ENCODE data around the gene SYT17. TPM values are rescaled to one million over a fixed set of nuclear protein-coding genes. Genes with fewer than 3 reads are reported as not detected.

Gene SYT17
- total RNA-seq = 7.7 TPM

- ATAC-seq = peak; percentile 90
- peak; percentile 85 for DNase-seq (ENCODE audit: low spot score)
Observed at GRCh38 chr16:19167710-19168370, at the start of gene SYT17. Gene SYT17, plus strand, starts transcription at chr16:19168240. Its CDS starts 407 bp downstream, at chr16:19168647.

GRCh38 chr16:19118938-19119431, 49.1 kb upstream of the SYT17 start:
- DNase-seq (ENCODE audit: low spot score) (no peak), ATAC-seq (no peak)

GRCh38 chr16:19119564-19119963, 48.5 kb upstream of the SYT17 start:
- ATAC-seq (no peak), DNase-seq (ENCODE audit: low spot score) (no peak)

- ATAC-seq (peak; percentile 89), DNase-seq (ENCODE audit: low spot score) (peak; percentile 93)
Observed at GRCh38 chr16:19123535-19124178, 44.4 kb upstream of the SYT17 start.

- DNase-seq (ENCODE audit: low spot score) = no peak
- no peak for ATAC-seq
Observed at GRCh38 chr16:19126300-19126699, 41.7 kb upstream of the SYT17 start.

- no peak for DNase-seq (ENCODE audit: low spot score)
- ATAC-seq = no peak
Observed at GRCh38 chr16:19127205-19127604, 40.8 kb upstream of the SYT17 start.

GRCh38 chr16:19127674-19128131, 40.3 kb upstream of the SYT17 start:
- ATAC-seq = no peak
- DNase-seq (ENCODE audit: low spot score) = no peak

- ATAC-seq (no peak), DNase-seq (ENCODE audit: low spot score) (no peak)
Observed at GRCh38 chr16:19128454-19129200, 39.4 kb upstream of the SYT17 start.

GRCh38 chr16:19130385-19130784, 37.7 kb upstream of the SYT17 start:
- no peak for DNase-seq (ENCODE audit: low spot score)
- no peak for ATAC-seq

GRCh38 chr16:19130852-19131824, 36.9 kb upstream of the SYT17 start:
- DNase-seq (ENCODE audit: low spot score) (peak; percentile 68), ATAC-seq (peak; percentile 94)

- ATAC-seq (peak; percentile 14), DNase-seq (ENCODE audit: low spot score) (no peak)
Observed at GRCh38 chr16:19131825-19132218, 36.2 kb upstream of the SYT17 start.

- no peak for DNase-seq (ENCODE audit: low spot score)
- ATAC-seq = no peak
Observed at GRCh38 chr16:19132255-19132654, 35.8 kb upstream of the SYT17 start.

- DNase-seq (ENCODE audit: low spot score) (no peak), ATAC-seq (no peak)
Observed at GRCh38 chr16:19132898-19133297, 35.1 kb upstream of the SYT17 start.

- no peak for ATAC-seq
- DNase-seq (ENCODE audit: low spot score) = no peak
Observed at GRCh38 chr16:19133600-19133999, 34.4 kb upstream of the SYT17 start.

- DNase-seq (ENCODE audit: low spot score) = no peak
Observed at GRCh38 chr16:19135201-19135842, 32.7 kb upstream of the SYT17 start.

GRCh38 chr16:19135896-19136438, 32.1 kb upstream of the SYT17 start:
- DNase-seq (ENCODE audit: low spot score) (no peak), ATAC-seq (no peak)

More at GRCh38 chr16:19135201-19135842, 32.7 kb upstream of the SYT17 start:
- ATAC-seq = no peak

GRCh38 chr16:19136549-19137196, 31.4 kb upstream of the SYT17 start:
- DNase-seq (ENCODE audit: low spot score) (no peak), ATAC-seq (peak; percentile 43)

- DNase-seq (ENCODE audit: low spot score) (no peak), ATAC-seq (no peak)
Observed at GRCh38 chr16:19137201-19138128, 30.6 kb upstream of the SYT17 start.

Measured in left lobe of liver (tissue), 2 donors.